Osteoblast (primary cell): ENCODE results near the gene CRTC1. TPM values are rescaled to one million over a fixed set of nuclear protein-coding genes. Genes with fewer than 3 reads are reported as not detected.

ENCODE experiments used
- DNase-seq: peaks from one replicate; pipeline ENCODE4 v3.0.0; 2011; ENCODE audit warnings: low spot score, mixed read lengths; ENCODE audit not compliant: insufficient read length; ENCODE audit errors: missing footprints
- H2AFZ ChIP-seq: 2 replicates; pipeline ENCODE4 v1.6.0; 2011; ENCODE audit warnings: mild to moderate bottlenecking, low read length
- H3K27ac ChIP-seq: 2 replicates; pipeline ENCODE4 v1.5.1; 2011; ENCODE audit warnings: mild to moderate bottlenecking, low read depth, low read length, moderate library complexity
- H3K27me3 ChIP-seq: 2 replicates; pipeline ENCODE4 v1.6.0; 2012; ENCODE audit warnings: mild to moderate bottlenecking, control low read depth, inconsistent platforms, low read length, moderate library complexity; ENCODE audit not compliant: insufficient read depth
- H3K36me3 ChIP-seq: 2 replicates; pipeline ENCODE4 v1.5.1; 2011; ENCODE audit warnings: mild to moderate bottlenecking, low read length, control low read depth, moderate library complexity; ENCODE audit not compliant: insufficient read depth
- H3K4me1 ChIP-seq: 2 replicates; pipeline ENCODE4 v1.5.1; 2011; ENCODE audit warnings: mild to moderate bottlenecking, low read length, control low read depth, moderate library complexity; ENCODE audit not compliant: insufficient read depth
- H3K4me2 ChIP-seq: 2 replicates; pipeline ENCODE4 v1.6.0; 2011; ENCODE audit warnings: mild to moderate bottlenecking, low read length; ENCODE audit not compliant: insufficient read depth
- H3K4me3 ChIP-seq: fragments of 200-600 bp; sonication (generic); 3 replicates; pipeline ENCODE4 v1.5.1; 2012; ENCODE audit warnings: mild to moderate bottlenecking, low read length, inconsistent platforms; ENCODE audit not compliant: insufficient read depth
- H3K79me2 ChIP-seq: 2 replicates; pipeline ENCODE4 v1.6.0; 2012; ENCODE audit warnings: mild to moderate bottlenecking, low read length, control low read depth, inconsistent platforms; ENCODE audit not compliant: insufficient read depth
- H3K9me3 ChIP-seq: 2 replicates; pipeline ENCODE4 v1.5.1; 2011; ENCODE audit warnings: low read depth, low read length, control low read depth
- H4K20me1 ChIP-seq: 2 replicates; pipeline ENCODE4 v1.6.0; 2012; ENCODE audit warnings: mild to moderate bottlenecking, low read length, control low read depth; ENCODE audit not compliant: insufficient read depth
- total RNA-seq: library from RNA; depleted of rRNA; stranded (reverse); fragments of >200 nt; gene quantifications from 2 replicates; pipeline ENCODE4 v1.2.3, GENCODE V29; 2012
- TF ChIP-seq, protein P1 (sequence below): IDR thresholded peaks from 2 replicates; pipeline ENCODE4 v1.5.1; 2011; ENCODE audit warnings: mild to moderate bottlenecking, low read depth, low read length, moderate library complexity; ENCODE audit errors: extremely low read depth

The CRTC1 gene
- total RNA-seq, 1 donor = 4.0 TPM

DNA sequence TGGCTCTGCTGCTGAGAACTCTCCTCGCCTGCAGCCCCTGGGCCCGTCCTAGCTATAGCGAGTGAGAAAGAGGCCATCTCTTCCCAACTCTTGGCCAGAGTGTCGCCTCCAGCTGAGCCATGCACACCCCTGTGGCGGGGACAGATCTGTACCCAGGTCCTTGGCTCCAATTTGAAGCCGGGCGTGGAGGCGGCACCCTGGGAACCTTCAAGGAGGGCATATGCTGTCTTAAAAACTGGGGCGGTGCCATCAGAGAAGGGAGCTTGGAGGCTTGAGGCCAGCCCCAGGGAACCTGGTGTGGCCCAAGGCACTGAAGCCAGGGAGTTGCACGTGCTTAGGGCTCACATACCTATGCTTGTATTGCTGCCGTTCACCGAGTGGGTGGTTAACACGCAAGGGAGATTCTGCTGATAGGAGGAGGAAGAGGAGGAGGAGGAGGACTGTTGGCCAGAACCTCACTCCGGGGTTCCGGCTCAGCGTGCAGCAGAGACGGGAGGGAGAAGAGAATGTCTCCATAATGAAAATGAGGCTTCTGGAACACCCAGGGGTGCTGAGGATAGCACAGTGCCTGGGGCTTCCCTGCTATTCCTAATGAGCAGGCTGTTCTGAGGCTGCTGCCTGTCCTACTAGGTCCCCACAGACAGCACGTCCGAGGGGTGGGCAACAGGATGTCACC is 67.0 kb downstream of the CRTC1 start:
- H4K20me1 ChIP-seq = peaks cover 6% of the 10 kb centered on the region

DNA sequence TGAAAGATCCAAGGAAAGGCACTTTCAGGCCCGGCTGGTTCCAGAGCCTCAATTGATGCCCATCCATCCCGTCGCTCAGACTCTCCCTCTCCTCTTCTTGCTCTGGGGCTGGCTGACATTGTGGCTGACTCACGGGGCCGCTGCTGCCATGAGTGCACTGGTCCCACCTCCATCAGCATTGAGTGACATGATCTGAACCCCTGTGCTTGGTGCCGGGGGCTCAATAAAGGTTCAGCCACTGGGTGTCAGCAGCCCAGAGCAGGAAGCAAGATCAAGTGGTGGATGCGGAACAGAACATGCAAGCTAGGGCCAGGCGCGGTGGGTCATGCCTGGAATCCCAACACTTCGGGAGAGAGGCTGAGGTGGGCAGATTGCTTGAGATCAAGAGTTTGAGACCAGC is 68.1 kb downstream of the CRTC1 start:
- peaks cover 7% of the 10 kb centered on the region for H3K36me3 ChIP-seq
- H4K20me1 ChIP-seq = no peaks in the 10 kb centered on the region
- TF ChIP-seq, protein P1, sequence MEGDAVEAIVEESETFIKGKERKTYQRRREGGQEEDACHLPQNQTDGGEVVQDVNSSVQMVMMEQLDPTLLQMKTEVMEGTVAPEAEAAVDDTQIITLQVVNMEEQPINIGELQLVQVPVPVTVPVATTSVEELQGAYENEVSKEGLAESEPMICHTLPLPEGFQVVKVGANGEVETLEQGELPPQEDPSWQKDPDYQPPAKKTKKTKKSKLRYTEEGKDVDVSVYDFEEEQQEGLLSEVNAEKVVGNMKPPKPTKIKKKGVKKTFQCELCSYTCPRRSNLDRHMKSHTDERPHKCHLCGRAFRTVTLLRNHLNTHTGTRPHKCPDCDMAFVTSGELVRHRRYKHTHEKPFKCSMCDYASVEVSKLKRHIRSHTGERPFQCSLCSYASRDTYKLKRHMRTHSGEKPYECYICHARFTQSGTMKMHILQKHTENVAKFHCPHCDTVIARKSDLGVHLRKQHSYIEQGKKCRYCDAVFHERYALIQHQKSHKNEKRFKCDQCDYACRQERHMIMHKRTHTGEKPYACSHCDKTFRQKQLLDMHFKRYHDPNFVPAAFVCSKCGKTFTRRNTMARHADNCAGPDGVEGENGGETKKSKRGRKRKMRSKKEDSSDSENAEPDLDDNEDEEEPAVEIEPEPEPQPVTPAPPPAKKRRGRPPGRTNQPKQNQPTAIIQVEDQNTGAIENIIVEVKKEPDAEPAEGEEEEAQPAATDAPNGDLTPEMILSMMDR = no peak
- H3K27me3 ChIP-seq = no peaks in the 10 kb centered on the region
- H2AFZ ChIP-seq = no peak overlapping the region
- no peak overlapping the region for H3K27ac ChIP-seq
- H3K4me3 ChIP-seq = no peak overlapping the region
- DNase-seq = peak; percentile 71
- no peaks in the 10 kb centered on the region for H3K79me2 ChIP-seq
- H3K9me3 ChIP-seq = no peaks in the 10 kb centered on the region
- H3K4me2 ChIP-seq = no peak overlapping the region
- no peaks in the 10 kb centered on the region for H3K4me1 ChIP-seq

More for the DNA sequence above, 67.0 kb downstream of the CRTC1 start:
- Histone ChIP-seq H2AFZ (no peak overlapping the region), H3K4me2 (no peak overlapping the region), H3K9me3 (no peaks in the 10 kb centered on the region), H3K4me3 (no peak overlapping the region), H3K27me3 (no peaks in the 10 kb centered on the region), H3K4me1 (no peaks in the 10 kb centered on the region), H3K79me2 (no peaks in the 10 kb centered on the region), H3K27ac (no peak overlapping the region), H3K36me3 (peaks cover 6% of the 10 kb centered on the region)
- TF ChIP-seq, protein P1 = no peak
- DNase-seq = peak; percentile 63

DNA sequence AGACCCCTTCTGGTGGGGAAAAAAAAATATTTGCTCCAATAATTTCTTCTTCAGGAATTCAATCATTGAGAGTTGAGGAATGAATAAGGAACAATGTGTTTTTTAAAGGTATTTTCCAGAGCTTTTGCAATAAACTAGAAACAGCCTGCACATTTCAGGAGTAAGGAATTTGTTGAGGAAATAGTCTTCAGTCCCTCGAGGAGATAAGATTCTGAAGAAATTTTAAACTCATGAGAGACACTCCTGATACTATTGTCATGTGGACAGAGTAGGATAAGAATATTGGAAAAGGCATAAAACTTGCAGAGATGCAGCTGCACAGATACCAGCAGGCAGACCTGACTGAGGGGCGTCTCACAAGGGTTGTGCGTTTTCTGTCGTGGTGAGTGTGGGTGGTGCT is 71.0 kb downstream of the CRTC1 start:
- Histone ChIP-seq H3K4me3 (no peak overlapping the region), H3K27ac (no peak overlapping the region), H3K27me3 (no peaks in the 10 kb centered on the region), H2AFZ (no peak overlapping the region), H4K20me1 (no peaks in the 10 kb centered on the region), H3K36me3 (peaks cover 11% of the 10 kb centered on the region), H3K79me2 (no peaks in the 10 kb centered on the region), H3K4me2 (no peak overlapping the region), H3K4me1 (no peaks in the 10 kb centered on the region), H3K9me3 (no peaks in the 10 kb centered on the region)
- no peak for DNase-seq
- TF ChIP-seq, protein P1 = no peak

- Histone ChIP-seq H3K4me1 (no peaks in the 10 kb centered on the region), H3K27ac (no peak overlapping the region), H3K9me3 (no peaks in the 10 kb centered on the region), H2AFZ (no peak overlapping the region), H3K79me2 (no peaks in the 10 kb centered on the region), H3K27me3 (no peaks in the 10 kb centered on the region), H3K4me2 (no peak overlapping the region), H4K20me1 (no peaks in the 10 kb centered on the region), H3K4me3 (no peak overlapping the region), H3K36me3 (peaks cover 11% of the 10 kb centered on the region)
- TF ChIP-seq, protein P1 = no peak
- no peak for DNase-seq
Observed at GRCh38 chr19:18756896-18757295, 73.4 kb downstream of the CRTC1 start.
